Eye (tissue), 1 donor: ENCODE data around the gene PSMG4.
"Not testable (repeated sequence)": the region's sequence is repeated elsewhere in the genome, so short reads cannot be mapped to it uniquely, and the experiment has no call there.

Experiments used
- DNase-seq: peaks from one replicate; pipeline ENCODE4 v3.0.0-alpha.2; 2015

The PSMG4 gene

GRCh38 chr6:3230900-3231246 is 27.9 kb upstream of the PSMG4 start:
- peak; percentile 96 for DNase-seq

- DNase-seq: peak; percentile 98
Measured at GRCh38 chr6:3231247-3232016, 27.3 kb upstream of the PSMG4 start.

- no peak for DNase-seq
Measured at GRCh38 chr6:3232017-3232945, 26.5 kb upstream of the PSMG4 start.

- DNase-seq: peak; percentile 51
Measured at GRCh38 chr6:3233321-3233720, 25.4 kb upstream of the PSMG4 start.

GRCh38 chr6:3233904-3234303 is 24.8 kb upstream of the PSMG4 start:
- no peak for DNase-seq

GRCh38 chr6:3235486-3235885 is 23.3 kb upstream of the PSMG4 start:
- no peak for DNase-seq

GRCh38 chr6:3236005-3236404 is 22.7 kb upstream of the PSMG4 start:
- DNase-seq: no peak

GRCh38 chr6:3237761-3238662 is 20.7 kb upstream of the PSMG4 start:
- no peak for DNase-seq

- DNase-seq: no peak
Measured at GRCh38 chr6:3239110-3239830, 19.5 kb upstream of the PSMG4 start.

GRCh38 chr6:3240595-3240994 is 18.2 kb upstream of the PSMG4 start:
- DNase-seq: peak; percentile 48

GRCh38 chr6:3241745-3242144 is 17.0 kb upstream of the PSMG4 start:
- DNase-seq: not testable (repeated sequence)

- DNase-seq: no peak
Measured at GRCh38 chr6:3242768-3243167, 16.0 kb upstream of the PSMG4 start.

GRCh38 chr6:3244003-3244831 is 14.5 kb upstream of the PSMG4 start:
- no peak for DNase-seq

- not testable (repeated sequence) for DNase-seq
Measured at GRCh38 chr6:3244832-3245161, 13.9 kb upstream of the PSMG4 start.

- no peak for DNase-seq
Measured at GRCh38 chr6:3245216-3245615, 13.5 kb upstream of the PSMG4 start.

GRCh38 chr6:3247255-3248146 is 11.2 kb upstream of the PSMG4 start:
- peak; percentile 91 for DNase-seq

GRCh38 chr6:3249821-3250220 is 8.9 kb upstream of the PSMG4 start:
- DNase-seq: no peak

GRCh38 chr6:3250231-3250675 is 8.5 kb upstream of the PSMG4 start:
- peak; percentile 45 for DNase-seq

- peak; percentile 95 for DNase-seq
Measured at GRCh38 chr6:3251462-3252314, 7.1 kb upstream of the PSMG4 start.
